Tibial nerve (tissue), 4 donors: Measurements from ENCODE around the gene VSX1. TPM values are rescaled to one million over a fixed set of nuclear protein-coding genes. Genes with fewer than 3 reads are reported as not detected.
A peak's percentile ranks its signal among the peaks of the same experiment; 100 is the strongest.

Experiments
- DNase-seq, 2 donors: peaks; one replicate each; pipeline ENCODE4 v3.0.0-alpha.2; 2019; ENCODE audit warnings: low spot score in 2 of 2
- H3K27ac ChIP-seq, 4 donors: fragments of 200-600 bp; sonication (generic) in 3 of 4; one replicate each; pipeline ENCODE4 v1.5.1; 2017 to 2019; ENCODE audit warnings: mild to moderate bottlenecking in 1 of 4
- H3K27me3 ChIP-seq, 2 donors: fragments of 200-600 bp; sonication (generic) in 1 of 2; one replicate each; pipeline versions ENCODE4 v1.5.1 to v1.6.0; 2017 to 2019
- H3K36me3 ChIP-seq, 3 donors: fragments of 200-600 bp; sonication (generic); one replicate each; pipeline ENCODE4 v1.5.1; 2018 to 2019
- H3K4me1 ChIP-seq, 4 donors: fragments of 200-600 bp; sonication (generic) in 3 of 4; one replicate each; pipeline ENCODE4 v1.5.1; 2017 to 2019
- H3K4me3 ChIP-seq, 4 donors: fragments of 200-600 bp; sonication (generic) in 3 of 4; one replicate each; pipeline ENCODE4 v1.5.1; 2017 to 2019; ENCODE audit warnings: mild to moderate bottlenecking in 1 of 4, moderate library complexity in 1 of 4
- H3K9me3 ChIP-seq, 4 donors: fragments of 200-600 bp; sonication (generic) in 3 of 4; one replicate each; pipeline ENCODE4 v1.5.1; 2017 to 2019
- CTCF ChIP-seq, 5 experiments: fragments of 200-600 bp in 3 of 5; fragments of 450-650 bp in 2 of 5; sonication (generic) in 3 of 5; IDR thresholded peaks; one replicate each; pipeline ENCODE4 v1.5.1; 2016 to 2019; ENCODE audit warnings: antibody characterized with exemption in 5 of 5, mild to moderate bottlenecking in 3 of 5, moderate library complexity in 2 of 5
- EP300 ChIP-seq, 2 donors: sonication (generic); formaldehyde crosslinking; IDR thresholded peaks; one replicate each; pipeline ENCODE4 v1.6.1; 2017; ENCODE audit warnings: antibody characterized with exemption in 2 of 2, mild to moderate bottlenecking in 1 of 2
- POLR2A ChIP-seq, 2 donors: fragments of 450-650 bp; IDR thresholded peaks; one replicate each; pipeline ENCODE4 v1.6.1; 2017; ENCODE audit warnings: antibody characterized with exemption in 2 of 2, mild to moderate bottlenecking in 2 of 2, moderate library complexity in 2 of 2
- WGBS, 2 donors: methylation state at CpG; one replicate each; pipeline ENCODE4 v1.1.5; 2018; 5-methylcytosine and 5-hydroxymethylcytosine counted together
- total RNA-seq, 4 donors: library from RNA; depleted of rRNA; stranded (reverse); fragments of >200 nt; gene quantifications; one replicate each; pipeline ENCODE4 v1.1.0, GENCODE V29; 2016

The VSX1 gene
- total RNA-seq, 4 donors from 2014 or later, result not detected

GRCh38 chr20:25083773-25084625 is 2.1 kb upstream of the VSX1 start:
- H3K27me3 ChIP-seq, result peaks cover 0 to 92% of the 10 kb centered on the region in 2 donors
- 3% methylated on average over 33 to 43 of the region's 54 CpGs for WGBS, 2 donors
- DNase-seq, result no peak

GRCh38 chr20:25083141-25083772 is 1.3 kb upstream of the VSX1 start:
- DNase-seq, result no peak

More at GRCh38 chr20:25083773-25084625, 2.1 kb upstream of the VSX1 start:
- no peak for TF ChIP-seq EP300 (IDR thresholded peaks at IDR 0.05)
- TF ChIP-seq POLR2A (IDR thresholded peaks at IDR 0.05), result no peak
- TF ChIP-seq CTCF (IDR thresholded peaks at IDR 0.05), result no peak
- Histone ChIP-seq H3K4me3 (no peak overlapping the region), H3K36me3 (no peaks in the 10 kb centered on the region), H3K9me3 (no peaks in the 10 kb centered on the region), H3K27ac (no peak overlapping the region), H3K4me1 (peaks cover 0 to 35% (median 7%) of the 10 kb centered on the region in 4 donors)

GRCh38 chr20:25082498-25082873 is 545 bp upstream of the VSX1 start:
- Histone ChIP-seq H3K36me3 (no peaks in the 10 kb centered on the region), H3K27me3 (peaks cover 0 to 97% of the 10 kb centered on the region in 2 donors), H3K27ac (no peak overlapping the region), H3K4me1 (peaks cover 0 to 44% (median 13%) of the 10 kb centered on the region in 4 donors), H3K9me3 (no peaks in the 10 kb centered on the region), H3K4me3 (no peak overlapping the region)
- WGBS, 2 donors, result 3 to 22% methylated on average over 9 of the region's 9 CpGs
- TF ChIP-seq CTCF (IDR thresholded peaks at IDR 0.05), result no peak
- no peak for DNase-seq

More at GRCh38 chr20:25083141-25083772, 1.3 kb upstream of the VSX1 start:
- 3 to 5% methylated on average over 41 to 44 of the region's 44 CpGs for WGBS, 2 donors
- Histone ChIP-seq H3K36me3 (no peaks in the 10 kb centered on the region), H3K27me3 (peaks cover 0 to 97% of the 10 kb centered on the region in 2 donors), H3K4me3 (peak overlapping the region in 1 of 4 donors; percentile 4), H3K27ac (no peak overlapping the region), H3K4me1 (peaks cover 0 to 36% (median 7%) of the 10 kb centered on the region in 4 donors), H3K9me3 (no peaks in the 10 kb centered on the region)
- TF ChIP-seq CTCF (IDR thresholded peaks at IDR 0.05) (no peak), POLR2A (IDR thresholded peaks at IDR 0.05) (no peak), EP300 (IDR thresholded peaks at IDR 0.05) (no peak)

- no peak for TF ChIP-seq CTCF (IDR thresholded peaks at IDR 0.05)
- TF ChIP-seq EP300 (IDR thresholded peaks at IDR 0.05), result no peak
- TF ChIP-seq POLR2A (IDR thresholded peaks at IDR 0.05), result no peak
These were observed 744 bp downstream of the VSX1 start for GRCh38 chr20:25081065-25081729.

More at GRCh38 chr20:25081065-25081729, 744 bp downstream of the VSX1 start:
- Histone ChIP-seq H3K4me3 (no peak overlapping the region), H3K27me3 (peaks cover 0 to 100% of the 10 kb centered on the region in 2 donors), H3K9me3 (no peaks in the 10 kb centered on the region), H3K4me1 (peaks cover 0 to 47% (median 16%) of the 10 kb centered on the region in 4 donors), H3K27ac (no peak overlapping the region), H3K36me3 (no peaks in the 10 kb centered on the region)
- DNase-seq, result no peak
- 4 to 5% methylated on average over 48 of the region's 54 CpGs for WGBS, 2 donors
